Activated T-cell treated with anti-CD3 and anti-CD28 coated beads for 1 hour (primary cell): Measurements from ENCODE around the gene AGPAT4.

Experiments used
- DNase-seq: peaks from one replicate; pipeline ENCODE4 v3.0.0-alpha.2; 2020; ENCODE audit warnings: low read depth

The AGPAT4 gene

DNA sequence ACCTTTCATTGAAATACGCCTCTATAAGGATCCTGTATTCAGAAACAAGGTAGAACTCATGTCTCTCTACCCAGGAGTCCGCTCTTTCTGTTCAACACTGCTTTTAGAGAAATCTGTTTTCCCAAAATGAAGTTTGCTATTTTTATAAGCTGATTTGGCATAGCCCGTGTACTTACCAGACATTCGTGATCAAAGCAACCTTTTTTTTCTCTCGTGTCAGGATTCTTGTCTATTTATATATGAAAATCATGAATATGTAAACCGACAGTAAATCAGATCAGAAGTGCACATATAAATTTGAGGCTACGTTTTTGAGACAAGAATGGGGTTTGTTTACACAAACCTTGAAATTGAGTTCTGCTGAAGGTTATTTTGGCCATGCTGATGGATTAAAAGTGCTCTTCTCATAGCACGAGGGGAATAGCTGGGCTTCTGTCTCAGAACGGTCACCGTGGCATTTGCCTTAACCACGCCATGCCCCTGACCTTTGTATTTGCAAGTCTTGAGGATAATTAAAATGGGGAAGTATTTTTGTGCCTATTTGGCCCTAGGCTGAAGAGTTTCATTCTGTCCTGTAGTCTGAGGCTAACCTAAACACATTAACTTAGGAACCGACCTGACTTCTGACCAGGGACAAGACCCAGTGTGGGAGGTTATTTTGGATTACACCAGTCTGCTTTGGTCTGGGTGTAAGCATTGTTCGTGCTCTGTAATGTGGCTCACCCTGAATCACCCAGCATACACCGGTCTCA is 163.7 kb downstream of the AGPAT4 start:
- no peak for DNase-seq

GRCh38 chr6:161109366-161109765 is 164.5 kb downstream of the AGPAT4 start:
- DNase-seq: no peak

- no peak for DNase-seq
Measured at GRCh38 chr6:161108916-161109315, 164.9 kb downstream of the AGPAT4 start.

- no peak for DNase-seq
Measured at GRCh38 chr6:161107779-161108730, 165.8 kb downstream of the AGPAT4 start.

DNA sequence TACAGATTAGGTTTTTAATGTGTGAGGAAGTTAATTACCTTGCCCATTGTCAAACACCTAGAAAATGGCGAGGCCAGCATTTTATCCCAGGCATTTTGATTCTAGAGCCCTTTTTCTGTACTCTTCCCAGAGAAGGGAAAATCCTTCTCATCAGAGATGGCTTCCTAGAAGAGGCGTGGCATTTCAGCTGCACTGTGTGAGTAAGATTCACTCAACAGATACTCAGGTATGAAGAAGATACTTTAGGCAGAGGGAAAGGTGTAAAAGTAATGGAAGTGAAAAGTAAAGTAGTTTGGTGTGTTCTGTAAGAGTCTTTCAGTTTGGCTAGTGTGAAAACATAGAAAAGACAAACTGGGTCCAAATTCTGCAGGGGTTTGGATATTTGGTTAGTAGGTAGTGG is 168.5 kb downstream of the AGPAT4 start:
- DNase-seq: no peak

- no peak for DNase-seq
Measured at GRCh38 chr6:161104966-161105365, 168.9 kb downstream of the AGPAT4 start.

- no peak for DNase-seq
Measured at GRCh38 chr6:161103475-161103874, 170.4 kb downstream of the AGPAT4 start.

DNA sequence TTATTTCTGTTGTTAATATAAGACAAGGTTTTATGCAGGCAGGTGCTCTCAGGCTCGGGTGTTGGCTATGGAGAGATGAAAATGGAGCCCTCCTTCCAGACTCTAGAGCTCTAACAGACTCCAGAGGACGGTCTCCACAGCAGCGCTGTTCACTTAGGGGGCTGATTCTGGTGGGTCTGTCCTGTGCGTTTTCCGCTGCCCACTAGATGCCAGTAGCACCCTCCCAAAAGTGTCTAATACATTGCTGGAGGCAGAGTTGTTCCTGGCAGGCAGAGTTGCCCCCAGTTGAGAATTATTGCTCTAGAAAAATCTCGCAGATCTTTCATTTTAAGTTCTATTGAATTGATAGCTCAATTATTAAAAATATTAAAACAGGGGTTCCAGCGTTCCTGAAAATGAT is 172.3 kb downstream of the AGPAT4 start:
- no peak for DNase-seq

- no peak for DNase-seq
Measured at GRCh38 chr6:161100072-161100471, 173.8 kb downstream of the AGPAT4 start.

- no peak for DNase-seq
Measured at GRCh38 chr6:161095916-161096315, 177.9 kb downstream of the AGPAT4 start.

DNA sequence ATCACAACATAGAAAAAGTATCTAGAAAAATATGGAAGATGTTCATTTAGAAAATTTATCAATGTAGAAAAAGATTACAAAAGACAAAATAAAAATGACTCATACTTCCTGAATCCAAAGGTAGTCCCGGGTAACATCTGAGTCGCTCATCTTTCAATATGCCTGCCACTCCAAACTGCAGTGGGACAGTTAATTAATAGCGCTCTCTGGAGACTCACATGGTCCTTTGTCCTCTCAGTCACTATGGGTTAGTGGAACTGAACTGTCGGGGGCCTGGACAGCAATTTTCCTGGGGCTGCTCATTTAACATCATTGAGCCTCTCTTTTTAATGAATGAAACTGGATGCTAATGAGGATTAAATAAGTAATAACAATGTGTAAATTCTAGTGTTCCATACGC is 178.9 kb downstream of the AGPAT4 start:
- no peak for DNase-seq

DNA sequence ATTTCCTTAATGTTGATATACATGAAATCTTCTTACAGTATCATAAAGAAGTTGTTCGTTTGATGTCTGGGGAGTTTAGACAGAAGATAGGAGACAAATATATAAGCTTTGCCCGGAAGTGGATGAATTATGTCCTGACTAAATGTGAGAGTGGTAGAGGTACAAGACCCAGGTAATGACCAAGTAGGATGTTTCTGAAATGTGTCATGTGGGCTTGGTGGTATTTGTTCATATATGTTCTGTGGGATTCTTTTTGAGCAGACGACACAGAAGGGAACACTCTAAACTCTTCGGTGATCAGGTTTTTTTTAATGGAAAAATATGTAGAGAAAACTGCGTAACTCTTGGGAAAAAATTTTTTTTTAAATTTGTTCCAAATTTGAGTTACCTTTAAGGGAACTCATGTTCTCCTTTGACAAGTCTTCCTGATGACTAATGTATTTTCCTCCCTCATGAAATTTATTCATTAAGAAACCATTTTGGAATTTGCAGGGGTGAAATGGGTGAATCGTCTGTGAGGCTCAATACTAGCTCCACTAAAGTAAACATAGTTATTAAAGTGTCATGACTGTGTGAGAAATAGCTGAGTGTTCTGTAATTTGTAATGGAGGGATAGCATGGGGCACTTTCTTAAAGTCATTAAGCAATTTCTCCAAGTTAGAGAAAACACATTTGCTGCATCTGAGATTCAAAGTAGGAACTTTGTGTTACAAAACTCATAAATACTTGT is 181.7 kb downstream of the AGPAT4 start:
- DNase-seq: no peak

- DNase-seq: no peak
Measured at GRCh38 chr6:161091151-161091550, 182.7 kb downstream of the AGPAT4 start.

DNA sequence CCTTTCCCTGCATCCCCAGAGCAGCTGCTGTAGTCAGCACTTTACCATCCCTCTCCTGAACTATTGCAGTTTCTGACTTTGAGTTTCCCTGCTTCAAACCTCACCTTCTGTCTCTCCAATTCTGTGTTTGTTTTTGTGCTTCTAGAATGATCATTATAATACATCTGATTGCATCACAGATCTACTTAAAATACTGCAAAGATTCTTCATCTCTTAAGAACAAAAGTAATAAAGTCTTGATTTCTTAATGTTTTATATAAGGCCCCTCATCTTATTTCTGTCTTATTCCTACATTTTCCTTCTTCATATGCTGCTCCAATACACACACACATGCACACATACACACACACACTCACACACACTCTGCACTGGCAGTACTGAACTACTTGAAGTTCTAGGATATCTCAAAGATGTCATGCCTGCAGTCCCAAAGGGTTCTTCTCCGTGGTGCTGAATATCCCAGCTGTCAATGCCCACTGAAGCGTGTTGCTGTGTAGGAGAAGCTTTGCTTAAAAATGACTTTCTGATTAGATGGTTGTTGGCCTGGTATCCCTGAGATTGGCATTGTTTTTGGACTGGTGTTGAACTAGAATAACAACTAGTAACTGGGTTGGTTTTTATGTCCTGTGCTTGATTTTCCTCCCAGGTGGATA is 185.1 kb downstream of the AGPAT4 start:
- DNase-seq: no peak

GRCh38 chr6:161085246-161085645 is 188.6 kb downstream of the AGPAT4 start:
- no peak for DNase-seq

DNA sequence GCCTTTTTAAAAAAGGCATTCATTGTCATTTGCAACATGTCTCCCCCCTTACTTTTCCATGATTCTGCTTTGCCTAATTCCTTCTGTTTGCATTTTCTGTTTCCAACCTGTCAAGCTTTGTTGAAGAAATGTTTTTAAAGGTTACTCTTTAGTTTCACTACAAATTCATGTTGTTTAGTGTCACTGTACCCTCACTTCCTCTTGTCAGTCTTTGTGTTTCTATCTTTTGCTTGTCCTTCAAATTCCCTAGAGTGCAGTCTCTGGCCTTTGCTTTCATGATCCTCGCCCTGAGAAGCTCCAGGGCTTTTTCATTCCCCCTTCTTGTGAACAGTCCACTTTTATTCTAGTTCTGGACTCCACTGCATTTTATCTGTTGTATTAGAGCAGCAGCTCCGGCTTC is 191.6 kb downstream of the AGPAT4 start:
- DNase-seq: no peak

DNA sequence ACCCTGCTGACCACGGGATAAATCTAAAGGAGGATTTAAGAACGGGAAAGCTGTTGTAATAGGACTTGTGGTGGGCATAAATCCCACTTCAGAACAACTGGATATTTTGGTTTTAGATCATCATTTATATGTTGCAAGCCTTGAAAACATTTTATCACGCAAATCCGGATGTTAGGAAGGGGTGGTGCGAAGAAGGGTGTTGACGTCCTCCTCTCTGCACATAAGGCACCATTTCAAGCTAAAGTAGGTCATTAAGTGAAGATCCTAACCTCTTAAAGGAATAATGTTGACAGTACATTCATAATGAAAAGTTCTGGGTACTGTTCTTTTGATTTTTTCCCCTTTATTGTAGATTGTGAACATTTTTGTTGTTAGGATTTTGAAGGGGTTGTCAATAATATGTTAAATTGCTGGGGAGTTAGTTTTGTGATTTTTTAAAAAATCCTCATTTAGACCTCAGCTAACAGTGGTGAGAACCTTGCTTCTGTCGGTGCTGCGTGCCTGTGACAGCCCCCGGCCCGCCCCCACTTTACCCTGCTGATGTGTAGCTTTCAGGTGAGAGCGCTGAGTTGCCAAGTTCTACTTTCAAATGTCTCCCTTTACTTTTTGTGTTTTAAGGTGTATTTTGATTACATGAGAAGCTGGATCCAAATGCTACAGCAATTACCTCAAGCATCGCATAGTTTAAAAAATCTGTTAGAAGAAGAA is 193.4 kb downstream of the AGPAT4 start:
- no peak for DNase-seq
